CD4-positive, alpha-beta T cell treated with Interleukin-15 for 1 hour (primary cell): Measurements from ENCODE around the gene SLC6A15.

Source experiments
- DNase-seq: peaks from one replicate; pipeline ENCODE4 v3.0.0-alpha.2; 2020

SLC6A15 gene

GRCh38 chr12:84912198-84913128, at the start of gene SLC6A15:
Gene SLC6A15 (minus strand): TSS chr12:84912799. CDS start chr12:84892120, 20,679 bp downstream.
- DNase-seq = no peak

DNA sequence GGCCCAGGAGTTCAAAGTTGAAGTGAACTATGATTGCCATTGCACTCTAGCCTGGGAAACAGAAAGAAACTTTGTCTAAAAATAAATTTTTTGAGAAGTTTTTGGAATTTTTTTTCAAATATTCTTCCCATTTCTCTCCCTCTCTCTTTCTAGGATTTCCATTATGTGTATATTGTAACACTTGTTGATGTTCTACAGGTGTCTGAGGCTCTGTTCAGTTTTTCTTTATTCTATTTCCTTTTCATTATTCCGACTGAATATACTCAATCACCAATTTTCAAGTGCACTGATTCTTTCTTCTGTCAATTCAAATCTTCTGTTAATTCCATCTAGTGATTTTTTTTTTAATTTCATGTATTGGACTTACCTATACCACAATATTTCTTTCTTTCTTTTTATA, 48.3 kb upstream of the SLC6A15 start:
- DNase-seq = no peak

DNA sequence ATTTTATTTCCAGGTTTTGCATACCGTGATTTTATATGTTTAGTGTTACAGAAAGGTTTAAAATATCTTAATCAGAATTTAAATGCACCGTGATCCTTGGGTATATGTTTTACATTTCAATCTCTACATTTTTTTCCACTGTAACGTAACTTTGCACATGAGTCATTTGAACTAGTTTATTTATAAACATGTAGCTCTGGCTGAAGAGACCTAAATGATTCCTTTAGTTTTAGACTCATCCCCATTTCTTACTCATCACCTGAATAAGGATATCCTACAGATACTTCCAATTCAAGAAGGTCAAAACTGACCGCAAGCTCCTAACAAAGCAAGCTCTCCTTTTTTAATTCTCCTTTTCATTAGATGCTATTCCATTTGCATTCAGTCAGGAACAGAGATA, 42.7 kb upstream of the SLC6A15 start:
- DNase-seq = no peak

DNA sequence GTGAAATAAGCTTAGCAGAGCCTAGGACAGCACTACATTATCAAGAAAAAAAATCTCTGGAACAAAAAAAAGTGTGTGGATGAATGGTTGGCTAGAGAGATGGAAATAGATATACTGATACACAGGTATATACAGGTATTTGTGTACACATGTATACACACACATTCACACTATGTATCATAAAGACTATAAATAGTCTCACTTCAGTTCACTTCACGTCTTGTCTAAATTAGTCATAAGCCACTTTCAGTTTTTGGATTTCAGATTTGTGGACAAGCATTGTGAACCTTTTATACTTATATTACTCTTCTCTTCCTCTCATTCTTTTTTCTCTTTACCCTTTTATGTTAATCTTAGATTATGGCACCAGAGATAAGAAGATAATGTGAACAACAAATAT, 41.8 kb upstream of the SLC6A15 start:
- DNase-seq = no peak

DNA sequence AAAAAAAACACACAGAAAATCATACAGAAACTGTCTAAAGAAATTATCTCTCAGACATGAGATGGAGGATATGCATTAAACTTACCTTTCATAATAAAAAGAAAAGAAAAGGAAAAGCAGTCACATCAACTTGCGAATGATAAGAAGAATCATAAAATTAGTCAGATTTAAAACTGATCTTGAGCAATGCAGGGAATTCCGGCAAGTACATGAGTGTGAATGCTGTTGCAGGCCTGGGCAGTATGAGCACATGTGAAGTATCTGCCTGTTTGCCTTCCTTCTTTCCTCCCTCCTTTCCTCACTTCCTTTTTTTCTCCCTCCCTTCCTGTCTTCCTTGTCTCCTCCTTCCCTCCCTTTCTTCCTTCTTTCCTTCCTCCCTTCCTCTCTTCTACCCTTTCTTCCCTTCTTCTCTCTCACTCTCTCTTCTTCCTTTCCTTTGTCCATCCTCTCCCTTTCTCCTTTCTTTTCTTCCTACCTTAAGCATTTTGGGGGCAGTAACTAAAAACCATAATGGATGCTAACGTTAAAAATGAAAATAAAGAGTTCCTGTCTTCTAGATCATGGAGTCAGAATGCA, 38.5 kb upstream of the SLC6A15 start:
- DNase-seq = no peak

- no peak for DNase-seq
These were observed 34.2 kb upstream of the SLC6A15 start for GRCh38 chr12:84946753-84947152.

GRCh38 chr12:84937415-84937814, 24.8 kb upstream of the SLC6A15 start:
- no peak for DNase-seq

DNA sequence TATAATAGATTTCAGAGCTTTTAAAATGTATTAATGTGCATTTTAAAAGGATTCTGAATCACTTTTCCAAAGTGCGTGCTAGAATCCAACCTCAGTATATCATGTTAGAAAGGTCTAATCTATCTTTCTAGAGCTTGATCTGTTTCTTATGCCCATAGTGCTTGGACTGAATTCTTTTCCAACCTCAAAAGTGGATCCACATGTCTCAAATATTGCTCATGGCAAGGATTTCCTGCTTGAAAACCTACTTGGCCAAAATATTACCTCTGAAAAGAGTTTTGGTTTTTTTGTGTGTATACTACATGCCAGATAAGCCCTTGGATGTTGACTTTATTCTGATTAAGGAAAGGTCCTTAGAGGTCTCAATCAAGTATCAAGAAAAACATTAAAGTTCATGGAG, 16.9 kb upstream of the SLC6A15 start:
- no peak for DNase-seq

- no peak for DNase-seq
These were observed 12.4 kb upstream of the SLC6A15 start for GRCh38 chr12:84924981-84925380.

- no peak for DNase-seq
These were observed 10.1 kb upstream of the SLC6A15 start for GRCh38 chr12:84922693-84923092.

DNA sequence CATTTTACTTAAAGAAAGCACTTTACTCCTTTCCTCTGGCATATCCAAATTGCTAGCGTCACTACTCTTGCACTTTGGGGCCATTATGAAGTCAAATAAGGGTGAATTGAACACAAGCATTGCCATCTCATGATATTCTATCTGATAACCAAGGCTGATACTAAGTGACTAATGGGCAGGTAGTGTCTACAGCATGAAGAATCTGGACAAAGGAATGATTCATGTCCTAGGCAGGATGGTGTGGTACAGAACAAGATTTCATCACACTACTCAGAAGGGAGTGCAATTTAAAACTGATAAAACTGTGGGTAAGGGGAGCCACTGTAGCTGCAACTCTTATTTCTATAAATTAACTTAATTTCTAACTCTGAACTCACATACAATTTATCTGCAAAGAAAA, 7.7 kb upstream of the SLC6A15 start:
- DNase-seq = no peak

DNA sequence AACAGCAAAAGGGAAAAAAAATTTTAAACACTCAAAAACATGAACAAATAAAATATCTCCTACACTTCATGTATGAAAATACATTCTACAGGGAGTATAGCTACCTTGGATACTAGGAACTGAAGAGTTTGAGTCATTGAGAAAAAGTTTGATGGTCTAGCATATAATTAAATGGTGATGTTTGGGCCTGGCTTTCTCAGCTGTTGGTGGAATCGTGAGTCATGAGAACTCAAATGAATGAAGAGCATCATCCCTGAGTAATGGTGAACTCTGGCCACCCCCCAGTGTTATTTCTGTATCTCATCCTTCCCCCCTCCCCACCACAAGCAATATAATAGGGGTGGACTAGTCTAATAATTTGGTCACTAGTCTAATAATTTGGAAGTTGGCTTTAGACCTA, 6.7 kb upstream of the SLC6A15 start:
- no peak for DNase-seq

- no peak for DNase-seq
These were observed 523 bp upstream of the SLC6A15 start for GRCh38 chr12:84913129-84913515.

DNA sequence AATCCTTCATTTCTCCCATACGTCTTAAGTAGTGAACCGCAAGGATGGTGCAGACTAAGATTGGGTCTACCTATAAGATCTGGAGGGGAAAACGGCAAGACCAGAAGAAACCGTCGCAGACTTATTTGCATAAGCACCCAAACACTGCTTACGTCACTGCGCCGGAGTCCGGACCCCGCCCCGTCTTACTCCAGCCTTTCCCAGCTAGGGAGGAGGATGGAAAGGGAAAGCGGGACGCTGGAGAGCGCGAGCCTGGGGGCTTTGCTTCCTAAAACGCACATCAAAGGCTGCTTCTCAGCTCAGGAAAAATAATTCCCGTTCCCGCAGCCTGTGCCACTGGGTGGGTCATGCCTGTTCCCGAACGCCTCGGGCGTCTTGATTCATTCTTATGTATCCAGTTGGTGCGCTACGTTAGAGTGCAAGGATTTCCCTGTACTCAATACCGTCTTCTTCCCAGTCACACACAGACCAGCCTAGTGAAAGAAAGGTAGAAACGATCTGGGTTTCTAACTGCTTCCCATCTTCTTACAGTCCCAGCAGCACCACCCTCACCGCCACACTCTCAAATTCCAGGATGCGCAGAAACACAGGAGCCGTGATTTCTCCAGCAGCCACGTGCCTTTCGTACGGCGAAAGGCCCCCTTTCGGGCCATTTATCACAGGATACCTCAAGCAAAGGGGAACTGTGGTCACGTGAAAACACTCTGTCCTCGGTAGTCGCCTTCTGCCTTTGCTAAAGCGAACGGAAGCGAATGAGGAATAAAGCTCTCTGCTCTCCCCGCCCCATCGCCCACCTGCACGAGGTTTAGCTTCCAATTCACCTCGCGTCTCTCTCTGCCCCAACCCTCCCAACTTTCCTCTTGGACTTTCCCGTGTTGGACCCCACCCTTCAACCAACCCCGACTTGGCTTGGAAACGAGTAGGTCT, 1.1 kb downstream of the SLC6A15 start:
- no peak for DNase-seq

DNA sequence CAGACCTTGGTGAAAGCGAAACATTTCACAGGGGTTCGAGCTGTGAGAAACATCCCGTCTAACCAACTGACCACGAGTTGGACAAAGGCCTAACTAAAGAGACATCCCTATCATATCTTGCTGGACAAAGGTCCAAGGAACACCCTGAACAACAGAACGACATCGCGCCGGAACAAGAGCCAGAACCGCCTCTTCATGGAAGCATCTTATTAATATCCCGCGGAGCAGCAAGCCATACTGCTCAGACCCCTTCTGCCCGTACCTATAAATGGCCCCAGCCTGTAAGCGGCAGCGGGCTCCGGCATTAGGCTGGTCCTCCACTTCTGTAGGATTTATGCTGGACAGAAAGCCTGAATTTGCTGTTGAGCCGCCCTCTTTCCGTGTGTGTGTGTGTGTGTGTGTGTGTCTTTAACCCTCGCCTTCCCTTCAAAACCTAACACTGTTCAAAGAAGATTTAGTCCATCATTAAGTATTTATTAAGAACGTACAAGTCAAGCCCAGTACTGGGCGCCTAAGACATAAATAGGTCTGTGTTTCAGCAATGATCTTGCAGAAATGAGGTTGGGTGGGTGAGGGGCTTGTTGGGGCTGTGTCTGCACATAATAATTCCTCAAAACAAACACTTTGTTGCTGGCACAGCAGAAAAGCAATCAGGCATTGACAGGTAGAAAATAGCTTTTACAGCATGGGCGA, 1.9 kb downstream of the SLC6A15 start:
- DNase-seq = no peak

GRCh38 chr12:84904051-84904450, 8.5 kb downstream of the SLC6A15 start:
- no peak for DNase-seq

DNA sequence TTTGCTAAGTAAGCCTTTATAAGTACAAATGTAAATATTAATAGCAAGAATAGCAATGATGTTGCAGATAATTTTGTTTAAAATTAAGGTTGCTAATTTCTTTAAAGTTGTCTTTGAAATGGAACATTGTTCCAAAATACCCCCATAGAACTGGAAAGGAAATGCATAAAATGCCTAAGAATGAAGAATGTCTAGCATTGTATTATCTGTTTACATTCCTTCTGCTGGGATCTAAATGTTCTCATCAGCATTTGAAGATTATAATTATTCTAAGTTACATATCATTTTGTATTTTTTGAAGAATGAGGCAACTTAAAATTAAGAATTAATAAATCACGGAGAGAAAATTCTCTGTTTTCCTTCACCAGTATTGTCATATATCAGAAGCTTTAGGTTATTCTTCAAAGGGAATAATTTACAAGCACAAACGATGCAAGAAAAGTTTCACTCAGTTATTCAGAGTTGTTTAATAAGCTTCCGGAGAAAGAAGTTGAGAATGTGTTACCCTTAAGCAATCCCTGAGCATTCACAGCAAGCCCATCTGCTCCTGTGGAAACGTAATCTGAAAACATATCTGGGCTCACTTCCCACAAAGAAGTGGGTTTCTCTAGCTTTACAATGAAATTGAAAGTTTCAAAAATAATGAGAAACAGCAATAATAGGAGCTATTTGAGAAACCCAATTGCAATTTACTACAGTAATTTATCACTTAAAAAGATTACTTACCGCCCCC, 21.3 kb downstream of the SLC6A15 start:
- no peak for DNase-seq

DNA sequence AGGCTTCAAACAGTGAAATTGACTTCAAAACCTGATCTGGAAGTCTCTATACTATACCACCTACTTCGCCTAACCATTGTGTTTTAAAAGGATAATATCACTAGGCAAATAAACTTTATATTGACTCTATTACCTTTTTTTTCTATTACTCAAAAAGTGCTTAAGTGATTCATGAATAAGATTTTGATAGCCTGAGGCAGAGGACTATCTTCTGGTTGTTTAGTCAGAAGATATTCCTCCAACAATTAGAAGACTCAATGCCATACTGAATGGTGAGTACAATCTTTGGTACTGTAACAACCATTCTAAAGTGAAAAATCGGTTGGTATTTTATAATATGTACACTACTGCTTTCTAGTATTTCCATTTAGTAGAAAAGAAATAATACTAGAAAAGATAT, 22.8 kb downstream of the SLC6A15 start:
- no peak for DNase-seq

- no peak for DNase-seq
These were observed 23.7 kb downstream of the SLC6A15 start for GRCh38 chr12:84888861-84889260.

DNA sequence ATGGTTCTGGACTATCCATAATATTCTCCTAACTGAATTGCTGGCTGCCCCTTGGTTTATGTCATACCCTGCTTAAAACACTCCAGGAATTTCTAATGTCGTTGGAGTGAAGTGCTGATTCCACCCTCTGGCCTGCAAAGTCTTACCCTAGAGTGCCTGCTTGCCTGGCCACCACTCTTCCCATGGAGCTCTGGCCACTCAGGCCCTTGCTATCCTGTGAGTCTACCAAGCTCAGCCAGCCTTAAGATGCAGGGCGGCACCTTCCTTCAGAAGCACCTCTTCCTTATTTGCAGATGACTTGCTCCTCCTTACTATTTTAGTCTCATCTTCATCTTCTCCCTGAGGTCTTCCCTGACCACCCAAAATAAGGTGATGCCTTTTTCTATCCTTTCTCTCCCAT, 35.3 kb downstream of the SLC6A15 start:
- DNase-seq = no peak

GRCh38 chr12:84875241-84875640, 37.4 kb downstream of the SLC6A15 start:
- no peak for DNase-seq

GRCh38 chr12:84874825-84875139, 37.8 kb downstream of the SLC6A15 start:
- DNase-seq = no peak
